GM12878 (cell line): ENCODE measurements around the gene SPEG. TPM values are rescaled to one million over a fixed set of nuclear protein-coding genes. Genes with fewer than 3 reads are reported as not detected.

Experiments
- ATAC-seq: fragments of 200-7000 bp; cut with Tn5 transposase; 3 replicates; pipeline ENCODE4 v1.9.1; 2020; ENCODE audit warnings: mild to moderate bottlenecking, moderate library complexity
- BruUV-seq: library from RNA; stranded (reverse); fragments of 400-500 nt; replicated peaks from 2 replicates; lab custom pipeline; 2021; lab: Mats Ljungman, UMichigan
- CTCF ChIA-PET: fragments of 300-600 bp; sonication (Branson Sonifier 250); formaldehyde crosslinking; extraction: SDS; loops from one replicate; lab custom pipeline; 2021; ENCODE audit warnings: inconsistent platforms; lab: Yijun Ruan, JAX
- POLR2A ChIA-PET: fragments of 350-600 bp; formaldehyde crosslinking; extraction: SDS; loops from one replicate; lab custom pipeline; 2021; ENCODE audit warnings: inconsistent platforms; lab: Charles Lee
- RAD21 ChIA-PET: fragments of 300-600 bp; sonication (Branson Sonifier 250); formaldehyde crosslinking; loops from one replicate; lab custom pipeline; 2023; ENCODE audit warnings: antibody characterized with exemption; ENCODE audit not compliant: unreplicated experiment; lab: Charles Lee
- SMC1A ChIA-PET: fragments of 300-600 bp; sonication (Branson Sonifier 250); formaldehyde crosslinking; loops from one replicate; lab custom pipeline; 2023; ENCODE audit not compliant: unreplicated experiment, uncharacterized antibody; lab: Charles Lee
- DNase-seq: peaks from one replicate; pipeline ENCODE4 v3.0.0-alpha.2; 2011; ENCODE audit warnings: low read depth, low spot score
- FAIRE-seq: peaks from 3 replicates; lab custom pipeline; 2011; peaks lifted over from hg19 to GRCh38; lab: Jason Lieb, UNC
- H2AFZ ChIP-seq: 2 replicates; pipeline ENCODE4 v1.6.0; 2011; ENCODE audit warnings: low read depth, low read length, control low read depth; ENCODE audit not compliant: control insufficient read depth
- H3K27ac ChIP-seq: 2 replicates; pipeline ENCODE4 v1.5.1; 2011; ENCODE audit warnings: control low read depth; ENCODE audit not compliant: control insufficient read depth, insufficient read depth
- H3K27me3 ChIP-seq, 2 experiments: replicated peaks in 1 of 2; 2 replicates each; pipeline versions ENCODE4 v1.6.0 to v1.6.1; 2011; ENCODE audit warnings: low read length in 1 of 2; ENCODE audit not compliant: control insufficient read depth in 2 of 2, insufficient read depth in 2 of 2
- H3K36me3 ChIP-seq, 2 experiments: 2 replicates each; pipeline ENCODE4 v1.5.1; 2011; ENCODE audit warnings: low read length in 1 of 2; ENCODE audit not compliant: control insufficient read depth in 2 of 2, insufficient read depth in 2 of 2
- H3K4me1 ChIP-seq: 2 replicates; pipeline ENCODE4 v1.6.1; 2011; ENCODE audit warnings: mild to moderate bottlenecking, low read length, moderate library complexity, mixed read lengths; ENCODE audit not compliant: control insufficient read depth, insufficient read depth
- H3K4me2 ChIP-seq: 2 replicates; pipeline ENCODE4 v1.6.0; 2011; ENCODE audit warnings: control low read depth; ENCODE audit not compliant: control insufficient read depth, insufficient read depth
- H3K4me3 ChIP-seq: fragments of 200-600 bp; sonication (generic); 2 replicates; pipeline ENCODE4 v1.5.1; 2016
- H3K79me2 ChIP-seq: 2 replicates; pipeline ENCODE4 v1.6.0; 2011; ENCODE audit warnings: low read length; ENCODE audit not compliant: control insufficient read depth, insufficient read depth
- H3K9ac ChIP-seq: 2 replicates; pipeline ENCODE4 v1.8.0; 2011; ENCODE audit warnings: low read length, control low read depth, mixed read lengths; ENCODE audit not compliant: control insufficient read depth, insufficient read depth
- H3K9me3 ChIP-seq: replicated peaks from 3 replicates; pipeline ENCODE4 v1.5.1; 2011; ENCODE audit warnings: mild to moderate bottlenecking, low read length; ENCODE audit not compliant: control insufficient read depth, insufficient read depth
- H4K20me1 ChIP-seq: 2 replicates; pipeline ENCODE4 v1.6.0; 2011; ENCODE audit not compliant: control insufficient read depth, insufficient read depth
- BHLHE40 ChIP-seq, 2 experiments: fragments of 450-650 bp in 1 of 2; IDR thresholded peaks; 2 replicates each; pipeline ENCODE4 v1.6.1; 2011 to 2017; ENCODE audit warnings: low read depth in 2 of 2, borderline replicate concordance in 1 of 2, improper control_type of control experiment in 1 of 2, low read length in 1 of 2, mild to moderate bottlenecking in 1 of 2
- CREM ChIP-seq: IDR thresholded peaks from 2 replicates; pipeline ENCODE4 v1.6.1; 2014; ENCODE audit warnings: antibody characterized with exemption, low read depth
- EP300 ChIP-seq, 2 experiments: fragments of 150-350 bp in 1 of 2; IDR thresholded peaks; 2 replicates each; pipeline ENCODE4 v1.6.1; 2011 to 2012; ENCODE audit warnings: low read depth in 2 of 2, low read length in 2 of 2, borderline replicate concordance in 1 of 2, improper control_type of control experiment in 1 of 2, inconsistent platforms in 1 of 2; ENCODE audit not compliant: control insufficient read depth in 1 of 2
- IKZF1 ChIP-seq: fragments of 450-650 bp; conservative IDR thresholded peaks from 2 replicates; pipeline ENCODE4 v1.6.1; 2017; ENCODE audit warnings: antibody characterized with exemption, mild to moderate bottlenecking
- LARP7 ChIP-seq: fragments of 450-650 bp; IDR thresholded peaks from 2 replicates; pipeline ENCODE4 v1.6.1; 2017; ENCODE audit warnings: mild to moderate bottlenecking
- NBN ChIP-seq: fragments of 450-650 bp; IDR thresholded peaks from 2 replicates; pipeline ENCODE4 v1.6.1; 2016
- SIN3A ChIP-seq: IDR thresholded peaks from 2 replicates; pipeline ENCODE4 v1.6.1; 2012; ENCODE audit warnings: low read depth, low read length, improper control_type of control experiment
- TAF1 ChIP-seq: IDR thresholded peaks from 2 replicates; pipeline ENCODE4 v1.6.1; 2011; ENCODE audit warnings: mild to moderate bottlenecking, low read depth, low read length, borderline replicate concordance
- USF1 ChIP-seq: IDR thresholded peaks from 2 replicates; pipeline ENCODE4 v1.6.1; 2011; ENCODE audit warnings: borderline replicate concordance, low read depth, mild to moderate bottlenecking, moderate library complexity, mixed read lengths, low read length; ENCODE audit not compliant: insufficient read depth; ENCODE audit errors: extremely low read length
- ZSCAN29 ChIP-seq: fragments of 450-650 bp; IDR thresholded peaks from 2 replicates; pipeline ENCODE4 v1.6.1; 2017; ENCODE audit warnings: mild to moderate bottlenecking, moderate library complexity
- WGBS: methylation state at CpG from one replicate; pipeline ENCODE4 v1.1.6; 2016; ENCODE audit warnings: low lambda C conversion rate; ENCODE audit not compliant: insufficient replicate concordance, insufficient coverage; ENCODE audit errors: missing lambda C conversion rate; 5-methylcytosine and 5-hydroxymethylcytosine counted together
- in situ Hi-C: fragments of 300-500 bp; cut with MboI; formaldehyde crosslinking; loops from 9 replicates; pipeline ENCODE4 v1.14.3; 2018; ENCODE audit warnings: mixed read lengths
- intact Hi-C: fragments of 100-400 bp; cut with micrococcal nuclease; formaldehyde crosslinking; loops from one replicate; pipeline ENCODE4 v1.14.2; 2022; ENCODE audit not compliant: unreplicated experiment
- polyA plus RNA-seq, 11 experiments: library from polyadenylated mRNA; depleted of rRNA in 4 of 11; unstranded in 6 of 11; stranded (reverse) in 5 of 11; fragments of >200 nt; fragmentation: Nextera tagmentation in 4 of 11; fragmentation: Illumina TruSeq in 1 of 11; extraction: Ambion mirVana in 4 of 11; extraction: Trizol in 1 of 11; gene quantifications; 1 replicate in 1 of 11; 2 replicates in 10 of 11; pipeline versions ENCODE4 v1.2.1 to v1.2.3, GENCODE V29; 2011 to 2016; ENCODE audit warnings: inconsistent platforms in 2 of 11, missing spikeins in 2 of 11, low read depth in 1 of 11
- total RNA-seq, 4 experiments: library from RNA; depleted of rRNA in 3 of 4; stranded (reverse); fragments of >200 nt in 3 of 4; fragmentation: Illumina TruSeq in 1 of 4; extraction: Trizol in 1 of 4; gene quantifications; 2 replicates each; pipeline versions ENCODE4 v1.2.1 to v1.2.3, GENCODE V29; 2013 to 2021
- TF ChIP-seq, protein P1 (sequence below): fragments of 450-650 bp; IDR thresholded peaks from 2 replicates; pipeline ENCODE4 v1.6.1; 2017; ENCODE audit warnings: mild to moderate bottlenecking, moderate library complexity

SPEG gene
- total and polyA plus RNA-seq, 10 of the 15 experiments (the other 5 are each of a cell fraction or from before 2014, with no cell fraction given) = 0.03 to 0.28 TPM; not detected in 8

DNA sequence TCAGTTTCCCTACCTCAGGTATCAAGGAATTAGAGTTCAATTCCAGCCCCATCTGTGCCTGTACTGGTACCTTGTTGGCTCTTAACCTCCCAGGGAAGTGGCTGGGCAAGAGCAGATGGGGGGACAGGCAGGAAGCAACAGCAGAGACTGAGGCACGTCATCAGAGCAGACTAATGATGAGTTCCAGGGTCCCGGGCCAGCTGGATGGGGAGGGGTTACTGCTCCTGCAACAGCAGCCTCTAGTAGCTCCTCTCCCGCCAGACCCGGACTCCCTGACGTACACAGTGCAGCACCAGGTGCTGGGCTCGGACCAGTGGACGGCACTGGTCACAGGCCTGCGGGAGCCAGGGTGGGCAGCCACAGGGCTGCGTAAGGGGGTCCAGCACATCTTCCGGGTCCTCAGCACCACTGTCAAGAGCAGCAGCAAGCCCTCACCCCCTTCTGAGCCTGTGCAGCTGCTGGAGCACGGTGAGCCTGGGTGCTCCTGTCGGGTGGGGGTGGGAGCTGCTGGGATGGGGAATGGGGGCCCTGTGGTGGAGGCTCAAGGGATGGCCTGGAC, 38.1 kb downstream of the SPEG start:
- SMC1A ChIA-PET = no interaction called here
- Histone ChIP-seq H3K27me3 (no peaks in the 10 kb centered on the region; a peak in 1 of 4 replicates), H3K79me2 (no peaks in the 10 kb centered on the region), H3K4me3 (no peak overlapping the region), H3K4me1 (no peaks in the 10 kb centered on the region), H4K20me1 (no peaks in the 10 kb centered on the region), H3K36me3 (no peaks in the 10 kb centered on the region), H3K9me3 (no peaks in the 10 kb centered on the region)
- in situ Hi-C loops (no loop called here), intact Hi-C loops (loop anchor here (10.0 kb wide), 1 partner anchor 162 kb away; no protein-coding TSS in a partner anchor)
- FAIRE-seq = no peak
- 38% methylated on average over 12 of the region's 12 CpGs for WGBS
- TF ChIP-seq BHLHE40 (IDR thresholded peaks at IDR 0.05; ENCODE audit: borderline replicate concordance in 1 of 2, low read depth in 2 of 2, low read length in 1 of 2) (no peak), LARP7 (no peak), IKZF1 (no peak), TAF1 (no peak)
- TF ChIP-seq, all 136 proteins: peak for 0
- CTCF ChIA-PET = interaction anchor here (1.2 to 2.3 kb wide), 4 partner anchors 13 to 58 kb away, joined by 5 to 11 read pairs (median 7); a partner anchor contains a TSS
- RAD21 ChIA-PET = interaction anchor here (1.6 kb wide), 1 partner anchor 57 kb away, joined by 5 read pairs; no protein-coding TSS in a partner anchor
- POLR2A ChIA-PET = interaction anchor here (0.6 kb wide), 1 partner anchor 85 kb away, joined by 3 read pairs; the partner anchor contains the start of gene DNPEP
- H2AFZ ChIP-seq = no peak overlapping the region
- no peak overlapping the region for H3K4me2 ChIP-seq
- H3K9ac ChIP-seq = no peak overlapping the region
- ATAC-seq (no peak), DNase-seq (no peak)
- BruUV-seq = no TSS peak
- H3K27ac ChIP-seq = no peak overlapping the region

DNA sequence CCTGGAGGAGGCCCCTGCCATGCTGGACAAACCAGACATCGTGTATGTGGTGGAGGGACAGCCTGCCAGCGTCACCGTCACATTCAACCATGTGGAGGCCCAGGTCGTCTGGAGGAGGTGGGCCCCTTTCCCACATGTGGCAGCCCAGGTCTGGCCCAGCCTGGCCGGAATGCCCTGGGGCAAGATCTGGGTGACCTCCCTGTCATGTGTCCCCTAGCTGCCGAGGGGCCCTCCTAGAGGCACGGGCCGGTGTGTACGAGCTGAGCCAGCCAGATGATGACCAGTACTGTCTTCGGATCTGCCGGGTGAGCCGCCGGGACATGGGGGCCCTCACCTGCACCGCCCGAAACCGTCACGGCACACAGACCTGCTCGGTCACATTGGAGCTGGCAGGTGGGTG, 38.9 kb downstream of the SPEG start:
- intact Hi-C loops (loop anchor here (10.0 kb wide), 1 partner anchor 161 kb away; no protein-coding TSS in a partner anchor), in situ Hi-C loops (no loop called here)
- H3K4me3 ChIP-seq = no peak overlapping the region
- BruUV-seq = no TSS peak
- ATAC-seq = no peak
- no peaks in the 10 kb centered on the region for H4K20me1 ChIP-seq
- H3K4me2 ChIP-seq = no peak overlapping the region
- H2AFZ ChIP-seq = no peak overlapping the region
- H3K36me3 ChIP-seq = no peaks in the 10 kb centered on the region
- POLR2A ChIA-PET = interaction anchor here (0.6 kb wide), 1 partner anchor 86 kb away, joined by 3 read pairs; the partner anchor contains the start of gene DNPEP
- SMC1A ChIA-PET = no interaction called here
- no peaks in the 10 kb centered on the region for H3K79me2 ChIP-seq
- H3K27ac ChIP-seq = no peak overlapping the region
- no peak overlapping the region for H3K9ac ChIP-seq
- no peaks in the 10 kb centered on the region; a peak in 1 of 4 replicates for H3K27me3 ChIP-seq
- no peak for FAIRE-seq
- no peak for DNase-seq
- 44% methylated on average over 18 of the region's 18 CpGs for WGBS
- H3K9me3 ChIP-seq = no peaks in the 10 kb centered on the region
- CTCF ChIA-PET = interaction anchor here (0.9 to 2.3 kb wide), 5 partner anchors 14 to 86 kb away, joined by 3 to 11 read pairs (median 7); a partner anchor contains a TSS
- RAD21 ChIA-PET = interaction anchor here (1.6 kb wide), 1 partner anchor 56 kb away, joined by 5 read pairs; no protein-coding TSS in a partner anchor
- no peaks in the 10 kb centered on the region for H3K4me1 ChIP-seq
- TF ChIP-seq SIN3A (no peak), ZSCAN29 (no peak), EP300 (IDR thresholded peaks at IDR 0.05; ENCODE audit: borderline replicate concordance in 1 of 2, control insufficient read depth in 1 of 2, low read depth in 2 of 2, low read length in 2 of 2) (no peak), USF1 (no peak), CREM (no peak), NBN (no peak)
- TF ChIP-seq, protein P1, sequence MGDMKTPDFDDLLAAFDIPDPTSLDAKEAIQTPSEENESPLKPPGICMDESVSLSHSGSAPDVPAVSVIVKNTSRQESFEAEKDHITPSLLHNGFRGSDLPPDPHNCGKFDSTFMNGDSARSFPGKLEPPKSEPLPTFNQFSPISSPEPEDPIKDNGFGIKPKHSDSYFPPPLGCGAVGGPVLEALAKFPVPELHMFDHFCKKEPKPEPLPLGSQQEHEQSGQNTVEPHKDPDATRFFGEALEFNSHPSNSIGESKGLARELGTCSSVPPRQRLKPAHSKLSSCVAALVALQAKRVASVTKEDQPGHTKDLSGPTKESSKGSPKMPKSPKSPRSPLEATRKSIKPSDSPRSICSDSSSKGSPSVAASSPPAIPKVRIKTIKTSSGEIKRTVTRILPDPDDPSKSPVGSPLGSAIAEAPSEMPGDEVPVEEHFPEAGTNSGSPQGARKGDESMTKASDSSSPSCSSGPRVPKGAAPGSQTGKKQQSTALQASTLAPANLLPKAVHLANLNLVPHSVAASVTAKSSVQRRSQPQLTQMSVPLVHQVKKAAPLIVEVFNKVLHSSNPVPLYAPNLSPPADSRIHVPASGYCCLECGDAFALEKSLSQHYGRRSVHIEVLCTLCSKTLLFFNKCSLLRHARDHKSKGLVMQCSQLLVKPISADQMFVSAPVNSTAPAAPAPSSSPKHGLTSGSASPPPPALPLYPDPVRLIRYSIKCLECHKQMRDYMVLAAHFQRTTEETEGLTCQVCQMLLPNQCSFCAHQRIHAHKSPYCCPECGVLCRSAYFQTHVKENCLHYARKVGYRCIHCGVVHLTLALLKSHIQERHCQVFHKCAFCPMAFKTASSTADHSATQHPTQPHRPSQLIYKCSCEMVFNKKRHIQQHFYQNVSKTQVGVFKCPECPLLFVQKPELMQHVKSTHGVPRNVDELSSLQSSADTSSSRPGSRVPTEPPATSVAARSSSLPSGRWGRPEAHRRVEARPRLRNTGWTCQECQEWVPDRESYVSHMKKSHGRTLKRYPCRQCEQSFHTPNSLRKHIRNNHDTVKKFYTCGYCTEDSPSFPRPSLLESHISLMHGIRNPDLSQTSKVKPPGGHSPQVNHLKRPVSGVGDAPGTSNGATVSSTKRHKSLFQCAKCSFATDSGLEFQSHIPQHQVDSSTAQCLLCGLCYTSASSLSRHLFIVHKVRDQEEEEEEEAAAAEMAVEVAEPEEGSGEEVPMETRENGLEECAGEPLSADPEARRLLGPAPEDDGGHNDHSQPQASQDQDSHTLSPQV = no peak
